Stomach (tissue), 4 donors: ENCODE results near the gene BLTP3A.

Experiments used
- CTCF ChIP-seq, 7 experiments: fragments of 450-650 bp in 4 of 7; fragments of 200-600 bp in 3 of 7; sonication (generic) in 3 of 7; IDR thresholded peaks; one replicate each; pipeline ENCODE4 v1.5.1; 2016 to 2019; ENCODE audit warnings: antibody characterized with exemption in 7 of 7, control low read depth in 2 of 7, mild to moderate bottlenecking in 1 of 7
- EP300 ChIP-seq: sonication (generic); formaldehyde crosslinking; IDR thresholded peaks from one replicate; pipeline ENCODE4 v1.6.1; 2017; ENCODE audit warnings: antibody characterized with exemption

- TF ChIP-seq EP300 (no peak), CTCF (IDR thresholded peaks at IDR 0.05) (no peak)
Measured at GRCh38 chr6:34798057-34798456, 6.2 kb downstream of the BLTP3A start.
